Natural killer cell (primary cell): ENCODE measurements around the gene GSTM1. TPM values are rescaled to one million over a fixed set of nuclear protein-coding genes. Genes with fewer than 3 reads are reported as not detected.

ENCODE experiments used
- ATAC-seq, 3 donors: fragments of 150-1000 bp in 2 of 3; fragments of 200-7000 bp in 1 of 3; cut with Tn5 transposase; 1 replicate in 1 of 3; 2 replicates in 2 of 3; pipeline ENCODE4 v1.10.0; 2021; ENCODE audit warnings: mild to moderate bottlenecking in 2 of 3, moderate library complexity in 2 of 3
- DNase-seq, 2 donors: peaks; one replicate each; pipeline versions ENCODE4 v3.0.0 to v3.0.0-alpha.2; 2013 to 2021; ENCODE audit warnings: mixed read lengths in 1 of 2
- H3K27ac ChIP-seq: one replicate; pipeline ENCODE4 v1.5.1; 2013; ENCODE audit warnings: mild to moderate bottlenecking, low read length
- H3K27me3 ChIP-seq: one replicate; pipeline ENCODE4 v1.6.1; 2013; ENCODE audit warnings: low read length; ENCODE audit not compliant: control insufficient read depth, insufficient read depth
- H3K36me3 ChIP-seq: one replicate; pipeline ENCODE4 v1.6.1; 2013; ENCODE audit warnings: low read length; ENCODE audit not compliant: control insufficient read depth, insufficient read depth
- H3K4me1 ChIP-seq: one replicate; pipeline ENCODE4 v1.6.1; 2013; ENCODE audit warnings: low read length; ENCODE audit not compliant: control insufficient read depth, insufficient read depth
- H3K4me3 ChIP-seq: one replicate; pipeline ENCODE4 v1.5.1; 2013; ENCODE audit warnings: low read length
- H3K9me3 ChIP-seq: one replicate; pipeline ENCODE4 v1.6.1; 2013; ENCODE audit warnings: low read length; ENCODE audit not compliant: control insufficient read depth, insufficient read depth
- H3K27ac Mint-ChIP-seq, 2 donors: one replicate each; pipeline ENCODE4 v1.8.0; 2022; ENCODE audit warnings: mild to moderate bottlenecking in 2 of 2, mixed read lengths in 2 of 2, moderate library complexity in 1 of 2
- H3K27me3 Mint-ChIP-seq, 2 donors: one replicate each; pipeline ENCODE4 v1.8.0; 2022; ENCODE audit warnings: low read depth in 2 of 2, mixed read lengths in 2 of 2
- H3K36me3 Mint-ChIP-seq: one replicate; pipeline ENCODE4 v1.8.0; 2022; ENCODE audit warnings: mixed read lengths
- H3K4me1 Mint-ChIP-seq, 2 donors: one replicate each; pipeline ENCODE4 v1.8.0; 2022; ENCODE audit warnings: mixed read lengths in 2 of 2
- H3K4me3 Mint-ChIP-seq: one replicate; pipeline ENCODE4 v1.8.0; 2022; ENCODE audit warnings: mild to moderate bottlenecking, moderate library complexity, mixed read lengths
- H3K9me3 Mint-ChIP-seq, 2 donors: one replicate each; pipeline ENCODE4 v1.8.0; 2022; ENCODE audit warnings: mixed read lengths in 2 of 2
- WGBS: methylation state at CpG from one replicate; pipeline ENCODE4 v1.1.7; 2013; ENCODE audit warnings: missing lambda C conversion rate; ENCODE audit not compliant: insufficient coverage; 5-methylcytosine and 5-hydroxymethylcytosine counted together
- intact Hi-C: fragments of 100-400 bp; cut with micrococcal nuclease; formaldehyde crosslinking; loops from one replicate; pipeline ENCODE4 v1.14.2; 2022
- total RNA-seq, 4 donors: library from RNA; stranded (reverse); fragments of 120-200 nt in 1 of 4; gene quantifications; one replicate each; pipeline versions ENCODE4 v1.2.3 to v1.2.4, GENCODE V29; 2013 to 2022
- TF ChIP-seq, protein P1 (sequence below): fragments of 200-600 bp; IDR thresholded peaks from one replicate; pipeline ENCODE4 v1.8.0; 2022; ENCODE audit warnings: antibody characterized with exemption

The GSTM1 gene
- total RNA-seq, 3 donors from 2014 or later (not counting 1 experiment from before 2014, with no cell fraction given), result 31.9 to 34.7 TPM; not detected in 1

DNA sequence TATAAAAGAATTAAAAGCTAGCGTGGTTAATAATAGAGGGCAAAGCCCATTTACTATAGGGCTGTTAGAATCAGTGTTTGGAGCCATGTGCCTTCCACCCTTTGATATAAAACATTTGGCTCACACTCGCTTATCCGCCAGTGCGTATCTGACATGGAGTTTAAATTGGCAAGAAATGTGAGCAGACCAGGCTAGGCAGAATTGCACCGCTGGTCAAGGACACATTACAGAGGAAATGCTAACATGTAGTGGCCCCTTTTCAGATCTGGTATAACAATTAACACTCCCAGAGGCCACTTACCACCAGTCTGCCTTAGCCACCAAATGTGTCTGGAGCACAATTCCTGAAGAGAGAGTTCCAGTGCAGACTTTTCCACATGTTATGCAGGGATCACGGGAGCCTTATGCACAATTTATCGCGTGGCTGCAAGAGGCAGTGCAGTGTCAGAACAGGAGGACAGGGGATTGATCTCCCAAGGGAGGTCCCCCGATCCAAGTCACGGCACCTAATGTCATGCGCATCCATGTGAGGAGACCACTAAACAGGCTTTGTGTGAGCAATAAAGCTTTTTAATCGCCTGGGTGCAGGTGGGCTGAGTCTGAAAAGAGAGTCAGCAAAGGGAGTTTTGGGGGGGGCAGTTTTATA lies 39.2 kb downstream of the GSTM1 start:
- Histone ChIP-seq H3K27me3 (no peaks in the 10 kb centered on the region), H3K36me3 (no peaks in the 10 kb centered on the region), H3K27ac (no peak overlapping the region), H3K4me3 (no peak overlapping the region), H3K9me3 (no peaks in the 10 kb centered on the region), H3K4me1 (no peaks in the 10 kb centered on the region)
- Mint-ChIP-seq H3K4me1 (no peaks in the 10 kb centered on the region), H3K4me3 (no peak overlapping the region), H3K27ac (no peak overlapping the region), H3K9me3 (no peaks in the 10 kb centered on the region), H3K36me3 (no peaks in the 10 kb centered on the region), H3K27me3 (peaks cover 8 to 18% of the 10 kb centered on the region in 2 donors)
- WGBS, result 91% methylated on average over 12 of the region's 12 CpGs
- TF ChIP-seq, protein P1, sequence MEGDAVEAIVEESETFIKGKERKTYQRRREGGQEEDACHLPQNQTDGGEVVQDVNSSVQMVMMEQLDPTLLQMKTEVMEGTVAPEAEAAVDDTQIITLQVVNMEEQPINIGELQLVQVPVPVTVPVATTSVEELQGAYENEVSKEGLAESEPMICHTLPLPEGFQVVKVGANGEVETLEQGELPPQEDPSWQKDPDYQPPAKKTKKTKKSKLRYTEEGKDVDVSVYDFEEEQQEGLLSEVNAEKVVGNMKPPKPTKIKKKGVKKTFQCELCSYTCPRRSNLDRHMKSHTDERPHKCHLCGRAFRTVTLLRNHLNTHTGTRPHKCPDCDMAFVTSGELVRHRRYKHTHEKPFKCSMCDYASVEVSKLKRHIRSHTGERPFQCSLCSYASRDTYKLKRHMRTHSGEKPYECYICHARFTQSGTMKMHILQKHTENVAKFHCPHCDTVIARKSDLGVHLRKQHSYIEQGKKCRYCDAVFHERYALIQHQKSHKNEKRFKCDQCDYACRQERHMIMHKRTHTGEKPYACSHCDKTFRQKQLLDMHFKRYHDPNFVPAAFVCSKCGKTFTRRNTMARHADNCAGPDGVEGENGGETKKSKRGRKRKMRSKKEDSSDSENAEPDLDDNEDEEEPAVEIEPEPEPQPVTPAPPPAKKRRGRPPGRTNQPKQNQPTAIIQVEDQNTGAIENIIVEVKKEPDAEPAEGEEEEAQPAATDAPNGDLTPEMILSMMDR, result no peak
- ATAC-seq, result no peak
- intact Hi-C loops, result no loop called here
- DNase-seq, result no peak

GRCh38 chr1:109728870-109729269 lies 41.3 kb downstream of the GSTM1 start:
- ATAC-seq (no peak), DNase-seq (no peak)
- Histone ChIP-seq H3K27ac (no peak overlapping the region), H3K36me3 (no peaks in the 10 kb centered on the region), H3K4me3 (no peak overlapping the region), H3K4me1 (no peaks in the 10 kb centered on the region), H3K27me3 (no peaks in the 10 kb centered on the region), H3K9me3 (no peaks in the 10 kb centered on the region)
- H3K9me3 Mint-ChIP-seq, result no peaks in the 10 kb centered on the region
- TF ChIP-seq, protein P1, result no peak
- intact Hi-C loops, result no loop called here
- WGBS, result 82% methylated on average over 6 of the region's 7 CpGs
- H3K27ac Mint-ChIP-seq, result no peak overlapping the region
- H3K4me1 Mint-ChIP-seq, result no peaks in the 10 kb centered on the region
- no peak overlapping the region for H3K4me3 Mint-ChIP-seq
- peaks cover 8 to 18% of the 10 kb centered on the region in 2 donors for H3K27me3 Mint-ChIP-seq
- no peaks in the 10 kb centered on the region for H3K36me3 Mint-ChIP-seq

- ATAC-seq (no peak), DNase-seq (no peak)
- no peak overlapping the region for H3K4me3 Mint-ChIP-seq
- H3K4me1 Mint-ChIP-seq, result no peaks in the 10 kb centered on the region
- Histone ChIP-seq H3K36me3 (no peaks in the 10 kb centered on the region), H3K27ac (no peak overlapping the region), H3K4me1 (no peaks in the 10 kb centered on the region), H3K27me3 (no peaks in the 10 kb centered on the region), H3K9me3 (no peaks in the 10 kb centered on the region), H3K4me3 (no peak overlapping the region)
- H3K9me3 Mint-ChIP-seq, result no peaks in the 10 kb centered on the region
- TF ChIP-seq, protein P1, result no peak
- intact Hi-C loops, result no loop called here
- 97% methylated on average over 6 of the region's 6 CpGs for WGBS
- H3K27ac Mint-ChIP-seq, result no peak overlapping the region
- H3K27me3 Mint-ChIP-seq, result peaks cover 8 to 18% of the 10 kb centered on the region in 2 donors
- H3K36me3 Mint-ChIP-seq, result no peaks in the 10 kb centered on the region
Observed at GRCh38 chr1:109730666-109731065, 43.0 kb downstream of the GSTM1 start.

GRCh38 chr1:109732390-109732881 lies 44.8 kb downstream of the GSTM1 start:
- H3K4me1 ChIP-seq, result no peaks in the 10 kb centered on the region
- H3K27me3 ChIP-seq, result no peaks in the 10 kb centered on the region
- no peaks in the 10 kb centered on the region for H3K9me3 ChIP-seq
- Mint-ChIP-seq H3K4me1 (no peaks in the 10 kb centered on the region), H3K27ac (no peak overlapping the region), H3K27me3 (peaks cover 7 to 20% of the 10 kb centered on the region in 2 donors), H3K36me3 (no peaks in the 10 kb centered on the region), H3K9me3 (no peaks in the 10 kb centered on the region), H3K4me3 (no peak overlapping the region)
- WGBS, result 73% methylated on average over 3 of the region's 3 CpGs
- H3K27ac ChIP-seq, result no peak overlapping the region
- H3K36me3 ChIP-seq, result no peaks in the 10 kb centered on the region
- intact Hi-C loops, result no loop called here
- no peak for DNase-seq
- no peak overlapping the region for H3K4me3 ChIP-seq
- TF ChIP-seq, protein P1, result no peak
- no peak for ATAC-seq
